Lower lobe of right lung (tissue), 2 donors: ENCODE measurements around the gene GALNT17. TPM values are rescaled to one million over a fixed set of nuclear protein-coding genes. Genes with fewer than 3 reads are reported as not detected.

ENCODE experiments used
- ATAC-seq, 2 donors: fragments of 200-7000 bp; cut with Tn5 transposase; one replicate each; pipeline ENCODE4 v1.9.1; 2020 to 2022; ENCODE audit warnings: mild to moderate bottlenecking in 2 of 2, moderate library complexity in 2 of 2
- DNase-seq: peaks from one replicate; pipeline ENCODE4 v3.0.0-alpha.2; 2020
- H3K27ac ChIP-seq: fragments of 200-600 bp; one replicate; pipeline ENCODE4 v1.8.0; 2022
- H3K27me3 ChIP-seq: fragments of 200-600 bp; one replicate; pipeline ENCODE4 v1.8.0; 2022; ENCODE audit warnings: low read depth
- H3K36me3 ChIP-seq: fragments of 200-600 bp; one replicate; pipeline ENCODE4 v1.8.0; 2022; ENCODE audit warnings: mild to moderate bottlenecking
- H3K4me1 ChIP-seq: fragments of 200-600 bp; one replicate; pipeline ENCODE4 v1.8.0; 2022
- H3K4me3 ChIP-seq: fragments of 200-600 bp; one replicate; pipeline ENCODE4 v1.8.0; 2022; ENCODE audit warnings: mild to moderate bottlenecking
- H3K9me3 ChIP-seq: fragments of 200-600 bp; one replicate; pipeline ENCODE4 v1.8.0; 2022
- CTCF ChIP-seq: fragments of 200-600 bp; IDR thresholded peaks from one replicate; pipeline ENCODE4 v1.8.0; 2022; ENCODE audit warnings: antibody characterized with exemption, mild to moderate bottlenecking
- intact Hi-C: fragments of 100-400 bp; cut with DNase I; formaldehyde crosslinking; loops from one replicate; pipeline ENCODE4 v1.11.0; 2022
- total RNA-seq: library from RNA; stranded (reverse); fragmentation: NEBNext Ultra II Directional; extraction: Animal tissue kit (Norgen Biotek cat#: 25700); gene quantifications from one replicate; pipeline ENCODE4 v1.2.1, GENCODE V29; 2021
- donor health status: DM: no; HTN: yes; CAD: no; lungs with severe emphysema.

GALNT17 gene
- total RNA-seq, 1 donor from 2014 or later: 6.6 TPM

GRCh38 chr7:71285571-71286145 lies 153.7 kb downstream of the GALNT17 start:
- no peak for ATAC-seq
- Histone ChIP-seq H3K36me3 (no peaks in the 10 kb centered on the region), H3K4me3 (no peak overlapping the region), H3K27ac (no peak overlapping the region), H3K4me1 (no peaks in the 10 kb centered on the region), H3K9me3 (no peaks in the 10 kb centered on the region), H3K27me3 (no peaks in the 10 kb centered on the region)
- DNase-seq: no peak
- TF ChIP-seq CTCF: no peak
- intact Hi-C loops: no loop called here

- H3K27ac ChIP-seq: no peak overlapping the region
- no peak for DNase-seq
- intact Hi-C loops: no loop called here
- no peaks in the 10 kb centered on the region for H3K27me3 ChIP-seq
- H3K36me3 ChIP-seq: no peaks in the 10 kb centered on the region
- H3K4me1 ChIP-seq: no peaks in the 10 kb centered on the region
- no peak for ATAC-seq
- H3K4me3 ChIP-seq: no peak overlapping the region
- no peaks in the 10 kb centered on the region for H3K9me3 ChIP-seq
- TF ChIP-seq CTCF: no peak
Measured at GRCh38 chr7:71286336-71286735, 154.4 kb downstream of the GALNT17 start.

GRCh38 chr7:71286924-71287323 lies 155.0 kb downstream of the GALNT17 start:
- intact Hi-C loops: no loop called here
- peak overlapping the region; percentile 31 for H3K27ac ChIP-seq
- no peak overlapping the region for H3K4me3 ChIP-seq
- H3K9me3 ChIP-seq: no peaks in the 10 kb centered on the region
- ATAC-seq (peak in 1 of 2 donors; percentile 38), DNase-seq (no peak)
- TF ChIP-seq CTCF: no peak
- no peaks in the 10 kb centered on the region for H3K36me3 ChIP-seq
- no peaks in the 10 kb centered on the region for H3K4me1 ChIP-seq
- H3K27me3 ChIP-seq: no peaks in the 10 kb centered on the region

GRCh38 chr7:71290452-71290851 lies 158.5 kb downstream of the GALNT17 start:
- ATAC-seq: no peak
- DNase-seq: no peak
- Histone ChIP-seq H3K27me3 (no peaks in the 10 kb centered on the region), H3K36me3 (no peaks in the 10 kb centered on the region), H3K27ac (no peak overlapping the region), H3K4me3 (no peak overlapping the region), H3K9me3 (no peaks in the 10 kb centered on the region), H3K4me1 (no peaks in the 10 kb centered on the region)
- intact Hi-C loops: no loop called here
- TF ChIP-seq CTCF: no peak

GRCh38 chr7:71298378-71298777 lies 166.4 kb downstream of the GALNT17 start:
- DNase-seq: no peak
- no peak for TF ChIP-seq CTCF
- intact Hi-C loops: no loop called here
- H3K27me3 ChIP-seq: no peaks in the 10 kb centered on the region
- no peaks in the 10 kb centered on the region for H3K9me3 ChIP-seq
- no peaks in the 10 kb centered on the region for H3K36me3 ChIP-seq
- no peak overlapping the region for H3K4me3 ChIP-seq
- no peak for ATAC-seq
- H3K27ac ChIP-seq: no peak overlapping the region
- no peaks in the 10 kb centered on the region for H3K4me1 ChIP-seq
